Measurements from ENCODE around the gene TRAPPC4. TPM values are rescaled to one million over a fixed set of nuclear protein-coding genes. Genes with fewer than 3 reads are reported as not detected.

TRAPPC4 gene
- total and polyA plus RNA-seq, 7 donors = 32.4 to 90.9 (median 51.8) TPM

DNA sequence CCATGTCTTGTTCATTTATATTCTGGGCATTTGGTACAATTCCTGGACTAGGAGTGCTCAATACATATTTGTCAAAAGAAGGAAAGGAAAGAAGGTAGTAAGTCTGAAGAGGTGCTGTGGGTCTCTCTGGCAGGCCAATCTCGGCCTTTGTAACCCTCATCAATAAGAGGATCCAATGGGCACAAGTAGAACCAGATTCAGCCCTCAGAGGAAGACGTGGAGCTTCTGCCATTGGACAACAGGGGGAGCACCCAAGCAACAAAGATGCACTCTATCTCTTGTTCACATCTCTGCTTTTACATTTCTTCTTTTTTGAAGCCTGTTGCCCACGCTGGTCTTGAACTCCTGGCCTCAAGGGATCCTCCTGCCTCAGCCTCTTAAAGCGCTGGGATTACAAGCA is 46.8 kb downstream of the TRAPPC4 start:
- H3K27ac ChIP-seq = no peak overlapping the region
- peaks cover 0 to 38% (median 30%) of the 10 kb centered on the region in 4 donors for H3K4me1 ChIP-seq

DNA sequence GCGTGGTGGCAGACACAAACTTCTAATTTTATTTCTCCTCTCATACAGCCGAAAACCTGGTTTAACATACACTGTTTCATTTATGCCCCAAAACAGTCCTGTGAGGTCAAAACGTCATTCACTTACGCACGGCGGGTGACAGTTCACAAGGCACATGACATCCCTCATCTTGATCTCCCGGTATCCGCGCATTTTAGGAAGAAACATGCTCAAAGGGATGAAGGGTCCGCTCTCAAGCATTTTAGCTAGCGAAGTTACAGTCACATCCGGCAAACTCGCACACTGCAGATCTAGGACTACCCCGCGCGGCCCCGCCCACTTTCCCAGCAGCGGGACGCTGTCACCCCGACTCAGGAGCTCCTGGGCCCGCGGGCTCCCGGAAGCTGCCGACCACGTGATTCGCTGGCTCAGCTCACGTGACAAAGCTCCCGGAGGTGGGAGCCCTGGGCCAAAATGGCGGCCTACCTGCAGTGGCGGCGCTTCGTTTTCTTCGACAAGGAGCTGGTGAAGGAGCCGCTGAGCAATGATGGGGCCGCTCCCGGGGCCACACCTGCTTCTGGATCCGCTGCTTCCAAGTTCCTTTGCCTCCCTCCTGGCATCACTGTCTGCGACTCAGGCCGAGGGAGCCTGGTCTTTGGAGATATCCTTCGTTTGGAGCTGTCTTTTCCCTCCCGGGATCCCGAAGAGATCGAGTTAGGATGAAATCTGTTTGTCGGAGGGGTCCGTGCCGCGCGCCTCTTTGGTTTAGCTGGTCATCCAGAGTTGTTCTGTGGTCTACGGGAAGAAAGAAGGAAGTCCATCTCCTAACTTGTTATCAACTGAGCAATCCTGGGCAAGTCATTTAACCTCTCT is 49.0 kb downstream of the TRAPPC4 start, which contains the start of gene VPS11:
VPS11 (plus strand) TSS at position 448 of the 852 bp plus-strand sequence; CDS start at position 454, 6 bp downstream.
- H3K9me3 ChIP-seq = no peaks in the 10 kb centered on the region
- TF ChIP-seq, protein P1, sequence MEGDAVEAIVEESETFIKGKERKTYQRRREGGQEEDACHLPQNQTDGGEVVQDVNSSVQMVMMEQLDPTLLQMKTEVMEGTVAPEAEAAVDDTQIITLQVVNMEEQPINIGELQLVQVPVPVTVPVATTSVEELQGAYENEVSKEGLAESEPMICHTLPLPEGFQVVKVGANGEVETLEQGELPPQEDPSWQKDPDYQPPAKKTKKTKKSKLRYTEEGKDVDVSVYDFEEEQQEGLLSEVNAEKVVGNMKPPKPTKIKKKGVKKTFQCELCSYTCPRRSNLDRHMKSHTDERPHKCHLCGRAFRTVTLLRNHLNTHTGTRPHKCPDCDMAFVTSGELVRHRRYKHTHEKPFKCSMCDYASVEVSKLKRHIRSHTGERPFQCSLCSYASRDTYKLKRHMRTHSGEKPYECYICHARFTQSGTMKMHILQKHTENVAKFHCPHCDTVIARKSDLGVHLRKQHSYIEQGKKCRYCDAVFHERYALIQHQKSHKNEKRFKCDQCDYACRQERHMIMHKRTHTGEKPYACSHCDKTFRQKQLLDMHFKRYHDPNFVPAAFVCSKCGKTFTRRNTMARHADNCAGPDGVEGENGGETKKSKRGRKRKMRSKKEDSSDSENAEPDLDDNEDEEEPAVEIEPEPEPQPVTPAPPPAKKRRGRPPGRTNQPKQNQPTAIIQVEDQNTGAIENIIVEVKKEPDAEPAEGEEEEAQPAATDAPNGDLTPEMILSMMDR (IDR thresholded peaks at IDR 0.05) = no peak
- TF ChIP-seq EP300 (IDR thresholded peaks at IDR 0.05) = peak in 1 of 4 donors; percentile 74
- TF ChIP-seq POLR2AphosphoS5 (IDR thresholded peaks at IDR 0.05) = peak; percentile 67 to 92 (median 90)
- peak in 1 of 2 donors; percentile 42 for TF ChIP-seq POLR2A (IDR thresholded peaks at IDR 0.05)
- H3K27ac ChIP-seq = peak within 1 kb of the TSS; percentile 85 to 91 (median 88)
- 0% methylated on average over 49 of the region's 49 CpGs for WGBS, 2 donors
- peak; percentile 99 for DNase-seq
- H3K27me3 ChIP-seq = no peaks in the 10 kb centered on the region
- H3K4me3 ChIP-seq = peak within 1 kb of the TSS; percentile 76 to 94 (median 82)
- peaks cover 4 to 29% (median 26%) of the 10 kb centered on the region in 4 donors for H3K36me3 ChIP-seq
- peaks cover 0 to 36% (median 30%) of the 10 kb centered on the region in 4 donors for H3K4me1 ChIP-seq
- intact Hi-C loops (cut with DNase I) = no loop called here

More for the DNA sequence above, 46.8 kb downstream of the TRAPPC4 start:
- Histone ChIP-seq H3K27me3 (no peaks in the 10 kb centered on the region), H3K36me3 (peaks cover 2 to 6% (median 4%) of the 10 kb centered on the region in 4 donors), H3K4me3 (no peak overlapping the region), H3K9me3 (no peaks in the 10 kb centered on the region)
- WGBS, 2 donors = 65 to 72% methylated on average over 4 of the region's 4 CpGs
- intact Hi-C loops (cut with DNase I) = no loop called here
- DNase-seq = no peak
- TF ChIP-seq POLR2AphosphoS5 (IDR thresholded peaks at IDR 0.05) (no peak), POLR2A (IDR thresholded peaks at IDR 0.05) (no peak), EP300 (IDR thresholded peaks at IDR 0.05) (no peak)
- TF ChIP-seq, protein P1 (IDR thresholded peaks at IDR 0.05) = no peak

Small RNA genes within 50 kb of the gene (small RNA-seq; reads per million reads assigned to genes)
- gene AP003392.2 = 0 reads per million in 3 donors
- 0 reads per million in 3 donors for gene RF00017
- gene RF00019 = 0 reads per million in 3 donors

Other genes with a start within 250 kb of the TRAPPC4 start
- 100 to 1,000 TPM in 3 of 4 donors, 10 to 100 TPM in 1; 97.8 to 137 (median 121) TPM for gene DDX6, start 227.6 kb upstream of the TRAPPC4 start, total RNA-seq
- gene DDX6, start 227.6 kb upstream of the TRAPPC4 start, polyA plus RNA-seq = 10 to 100 TPM; 19.2 to 37.8 (median 20.8) TPM
- not detected for gene CXCR5, start 134.9 kb upstream of the TRAPPC4 start, total RNA-seq
- gene CXCR5, start 134.9 kb upstream of the TRAPPC4 start, polyA plus RNA-seq = 10 to 100 TPM in 1 of 3 donors, under 1 TPM in 2; under 0.01 to 11.5 (median 0.23) TPM
- 10 to 100 TPM in 3 of 4 donors, 1 to 10 TPM in 1; 7.9 to 46.5 (median 10.8) TPM for gene BCL9L, start 92.8 kb upstream of the TRAPPC4 start, total RNA-seq
- gene BCL9L, start 92.8 kb upstream of the TRAPPC4 start, polyA plus RNA-seq = 10 to 100 TPM in 1 of 3 donors, 1 to 10 TPM in 2; 4.8 to 33.2 (median 7.4) TPM
- not detected for gene UPK2, start 62.5 kb upstream of the TRAPPC4 start, total RNA-seq
- gene UPK2, start 62.5 kb upstream of the TRAPPC4 start, polyA plus RNA-seq = not detected
- not detected for gene FOXR1, start 47.0 kb upstream of the TRAPPC4 start, total RNA-seq
- gene FOXR1, start 47.0 kb upstream of the TRAPPC4 start, polyA plus RNA-seq = not detected
- gene CENATAC, start 20.6 kb upstream of the TRAPPC4 start, total RNA-seq = 10 to 100 TPM; 29.6 to 60.5 (median 40.7) TPM
- gene CENATAC, start 20.6 kb upstream of the TRAPPC4 start, polyA plus RNA-seq = 10 to 100 TPM in 1 of 3 donors, 1 to 10 TPM in 2; 5.3 to 24.6 (median 7.2) TPM
- gene RPS25, start 423 bp upstream of the TRAPPC4 start, total RNA-seq = 1,000 to 10,000 TPM; 1,350 to 3,369 (median 2,098) TPM
- gene RPS25, start 423 bp upstream of the TRAPPC4 start, polyA plus RNA-seq = 1,000 to 10,000 TPM; 2,091 to 3,409 (median 2,533) TPM
- gene SLC37A4, start 12.1 kb downstream of the TRAPPC4 start, total RNA-seq = 10 to 100 TPM in 2 of 4 donors, 1 to 10 TPM in 2; 8.0 to 13.8 (median 10.1) TPM
- 10 to 100 TPM in 2 of 3 donors, 1 to 10 TPM in 1; 8.4 to 31.5 (median 11.1) TPM for gene SLC37A4, start 12.1 kb downstream of the TRAPPC4 start, polyA plus RNA-seq
- 10 to 100 TPM; 26.6 to 37.6 (median 30.7) TPM for gene HYOU1, start 38.4 kb downstream of the TRAPPC4 start, total RNA-seq
- gene HYOU1, start 38.4 kb downstream of the TRAPPC4 start, polyA plus RNA-seq = 100 to 1,000 TPM in 1 of 3 donors, 10 to 100 TPM in 1, 1 to 10 TPM in 1; 6.0 to 106 (median 22.0) TPM
- gene VPS11, start 49.1 kb downstream of the TRAPPC4 start, total RNA-seq = 10 to 100 TPM; 26.0 to 37.0 (median 30.8) TPM
- gene VPS11, start 49.1 kb downstream of the TRAPPC4 start, polyA plus RNA-seq = 10 to 100 TPM; 13.4 to 29.2 (median 27.0) TPM
- 10 to 100 TPM in 1 of 4 donors, 1 to 10 TPM in 3; 5.6 to 15.2 (median 6.6) TPM for gene HMBS, start 66.1 kb downstream of the TRAPPC4 start, total RNA-seq
- gene HMBS, start 66.1 kb downstream of the TRAPPC4 start, polyA plus RNA-seq = 10 to 100 TPM; 20.3 to 39.3 (median 22.2) TPM
- 10 to 100 TPM; 16.1 to 22.1 (median 16.8) TPM for gene DPAGT1, start 83.1 kb downstream of the TRAPPC4 start, total RNA-seq
- 10 to 100 TPM in 1 of 3 donors, 1 to 10 TPM in 2; 4.2 to 44.6 (median 6.9) TPM for gene DPAGT1, start 83.1 kb downstream of the TRAPPC4 start, polyA plus RNA-seq
- 1 to 10 TPM; 5.3 to 8.0 (median 5.8) TPM for gene C2CD2L, start 88.6 kb downstream of the TRAPPC4 start, total RNA-seq
- 10 to 100 TPM in 1 of 3 donors, 1 to 10 TPM in 2; 6.0 to 22.6 (median 7.6) TPM for gene C2CD2L, start 88.6 kb downstream of the TRAPPC4 start, polyA plus RNA-seq
- 10 to 100 TPM; 15.0 to 33.0 (median 21.2) TPM for gene HINFP, start 102.8 kb downstream of the TRAPPC4 start, total RNA-seq
- gene HINFP, start 102.8 kb downstream of the TRAPPC4 start, polyA plus RNA-seq = 10 to 100 TPM; 12.0 to 23.2 (median 20.1) TPM
- under 1 TPM in 3 of 4 donors, not detected in 1; under 0.01 to 0.55 (median 0.27) TPM for gene ABCG4, start 130.3 kb downstream of the TRAPPC4 start, total RNA-seq
- under 1 TPM in 2 of 3 donors, not detected in 1; under 0.01 to 0.26 TPM for gene ABCG4, start 130.3 kb downstream of the TRAPPC4 start, polyA plus RNA-seq
- gene NLRX1, start 150.0 kb downstream of the TRAPPC4 start, total RNA-seq = 10 to 100 TPM; 10.7 to 21.9 (median 12.6) TPM
- 1 to 10 TPM; 3.9 to 9.3 (median 4.2) TPM for gene NLRX1, start 150.0 kb downstream of the TRAPPC4 start, polyA plus RNA-seq
- gene NHERF4, start 166.7 kb downstream of the TRAPPC4 start, total RNA-seq = 1 to 10 TPM in 1 of 4 donors, not detected in 3; 1.8 TPM
- 10 to 100 TPM; 25.8 to 48.1 (median 37.7) TPM for gene NHERF4, start 166.7 kb downstream of the TRAPPC4 start, polyA plus RNA-seq
- gene CBL, start 187.6 kb downstream of the TRAPPC4 start, total RNA-seq = 10 to 100 TPM; 11.8 to 17.7 (median 13.1) TPM
- gene CBL, start 187.6 kb downstream of the TRAPPC4 start, polyA plus RNA-seq = 1 to 10 TPM; 1.8 to 8.6 (median 3.7) TPM

Measured in sigmoid colon (tissue), 7 donors.